ENCODE measurements around the gene SLC17A9.

Gene SLC17A9

GRCh38 chr20:62952373-62952967, at the start of gene SLC17A9:
Gene SLC17A9 (plus strand): TSS chr20:62952709. CDS start chr20:62952831, 122 bp downstream.
- peak; percentile 23; the same call in 1 of the 2 replicates for TF ChIP-seq CTCF (IDR thresholded peaks at IDR 0.05; ENCODE audit: borderline replicate concordance, insufficient read depth, low read depth, low read length)
- peak within 1 kb of the TSS; percentile 66 for H3K4me3 ChIP-seq (ENCODE audit: low read depth, low read length)

GRCh38 chr20:62902926-62903615, 49.4 kb upstream of the SLC17A9 start:
- TF ChIP-seq CTCF (IDR thresholded peaks at IDR 0.05; ENCODE audit: borderline replicate concordance, insufficient read depth, low read depth, low read length): no peak
- H3K4me3 ChIP-seq (ENCODE audit: low read depth, low read length): no peak overlapping the region

GRCh38 chr20:62905536-62906117, 46.9 kb upstream of the SLC17A9 start:
- no peak for TF ChIP-seq CTCF (IDR thresholded peaks at IDR 0.05; ENCODE audit: borderline replicate concordance, insufficient read depth, low read depth, low read length)
- H3K4me3 ChIP-seq (ENCODE audit: low read depth, low read length): no peak overlapping the region

- no peak overlapping the region for H3K4me3 ChIP-seq (ENCODE audit: low read depth, low read length)
- TF ChIP-seq CTCF (IDR thresholded peaks at IDR 0.05; ENCODE audit: borderline replicate concordance, insufficient read depth, low read depth, low read length): no peak
These were observed 46.3 kb upstream of the SLC17A9 start for GRCh38 chr20:62906209-62906608.

GRCh38 chr20:62906647-62907375, 45.7 kb upstream of the SLC17A9 start:
- H3K4me3 ChIP-seq (ENCODE audit: low read depth, low read length): no peak overlapping the region
- no peak for TF ChIP-seq CTCF (IDR thresholded peaks at IDR 0.05; ENCODE audit: borderline replicate concordance, insufficient read depth, low read depth, low read length)

- peak; percentile 69 for TF ChIP-seq CTCF (IDR thresholded peaks at IDR 0.05; ENCODE audit: borderline replicate concordance, insufficient read depth, low read depth, low read length)
- no peak overlapping the region for H3K4me3 ChIP-seq (ENCODE audit: low read depth, low read length)
These were observed 44.9 kb upstream of the SLC17A9 start for GRCh38 chr20:62907384-62908317.
